NB4 (cell line): Measurements from ENCODE around the gene TDP2.

ENCODE experiments used
- MYC ChIP-seq: IDR thresholded peaks from 2 replicates; pipeline ENCODE4 v1.6.1; 2011; ENCODE audit warnings: low read depth, low read length
- POLR2A ChIP-seq: IDR thresholded peaks from 2 replicates; pipeline ENCODE4 v1.6.1; 2011; ENCODE audit warnings: mild to moderate bottlenecking; ENCODE audit not compliant: insufficient read length; ENCODE audit errors: extremely low read depth
- TF ChIP-seq, protein P1 (sequence below): IDR thresholded peaks from one replicate; pipeline ENCODE4 v1.5.1; 2012; ENCODE audit warnings: low read depth, low read length
- TF ChIP-seq, protein P2 (sequence below): IDR thresholded peaks from 2 replicates; pipeline ENCODE4 v1.6.1; 2011; ENCODE audit warnings: low read depth, low read length

DNA sequence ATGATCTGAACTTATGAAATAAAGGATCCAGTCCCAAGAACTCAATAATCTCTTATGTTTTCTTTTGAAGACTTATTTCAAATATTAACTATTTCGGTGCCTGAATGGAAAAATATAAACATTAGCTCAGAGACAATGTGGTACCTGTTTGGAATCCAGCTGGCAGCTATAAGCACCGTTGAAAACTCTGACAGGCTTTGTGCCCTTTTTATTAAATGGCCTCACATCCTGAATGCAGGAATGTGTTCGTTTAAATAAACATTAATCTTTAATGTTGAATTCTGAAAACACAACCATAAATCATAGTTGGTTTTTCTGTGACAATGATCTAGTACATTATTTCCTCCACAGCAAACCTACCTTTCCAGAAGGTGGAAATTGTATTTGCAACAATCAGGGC is 16.3 kb downstream of the TDP2 start:
- TF ChIP-seq, protein P1, sequence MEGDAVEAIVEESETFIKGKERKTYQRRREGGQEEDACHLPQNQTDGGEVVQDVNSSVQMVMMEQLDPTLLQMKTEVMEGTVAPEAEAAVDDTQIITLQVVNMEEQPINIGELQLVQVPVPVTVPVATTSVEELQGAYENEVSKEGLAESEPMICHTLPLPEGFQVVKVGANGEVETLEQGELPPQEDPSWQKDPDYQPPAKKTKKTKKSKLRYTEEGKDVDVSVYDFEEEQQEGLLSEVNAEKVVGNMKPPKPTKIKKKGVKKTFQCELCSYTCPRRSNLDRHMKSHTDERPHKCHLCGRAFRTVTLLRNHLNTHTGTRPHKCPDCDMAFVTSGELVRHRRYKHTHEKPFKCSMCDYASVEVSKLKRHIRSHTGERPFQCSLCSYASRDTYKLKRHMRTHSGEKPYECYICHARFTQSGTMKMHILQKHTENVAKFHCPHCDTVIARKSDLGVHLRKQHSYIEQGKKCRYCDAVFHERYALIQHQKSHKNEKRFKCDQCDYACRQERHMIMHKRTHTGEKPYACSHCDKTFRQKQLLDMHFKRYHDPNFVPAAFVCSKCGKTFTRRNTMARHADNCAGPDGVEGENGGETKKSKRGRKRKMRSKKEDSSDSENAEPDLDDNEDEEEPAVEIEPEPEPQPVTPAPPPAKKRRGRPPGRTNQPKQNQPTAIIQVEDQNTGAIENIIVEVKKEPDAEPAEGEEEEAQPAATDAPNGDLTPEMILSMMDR, result no peak
- TF ChIP-seq, protein P2, sequence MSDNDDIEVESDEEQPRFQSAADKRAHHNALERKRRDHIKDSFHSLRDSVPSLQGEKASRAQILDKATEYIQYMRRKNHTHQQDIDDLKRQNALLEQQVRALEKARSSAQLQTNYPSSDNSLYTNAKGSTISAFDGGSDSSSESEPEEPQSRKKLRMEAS, result no peak
- TF ChIP-seq POLR2A (no peak), MYC (no peak)
